Measurements from ENCODE around the gene PIP4K2A.

GRCh38 chr10:22684699-22685098, 29.7 kb downstream of the PIP4K2A start:
- no peak for TF ChIP-seq CTCF (conservative IDR thresholded peaks at IDR 0.05; ENCODE audit: low read depth, low read length)
- TF ChIP-seq EZH2 (IDR thresholded peaks at IDR 0.05; ENCODE audit: low read length, unreplicated experiment) = no peak

Measured in PC-3 (cell line).